ENCODE measurements around the gene LRRC7.

GRCh38 chr1:70150444-70150843, 582.7 kb downstream of the LRRC7 start:
- TF ChIP-seq POLR2AphosphoS5 (IDR thresholded peaks at IDR 0.05; ENCODE audit: low read depth, low read length), result no peak
- TF ChIP-seq CTCF (IDR thresholded peaks at IDR 0.05), result no peak
- no peak for TF ChIP-seq REST (IDR thresholded peaks at IDR 0.05; ENCODE audit: insufficient read depth in 1 of 2, low read depth in 2 of 2, low read length in 1 of 2)
- TF ChIP-seq TCF7L2 (IDR thresholded peaks at IDR 0.05; ENCODE audit: low read depth, low read length), result no peak
- no peak for TF ChIP-seq SIN3A (IDR thresholded peaks at IDR 0.05; ENCODE audit: borderline replicate concordance, insufficient read depth, low read depth, low read length)

Measured in Panc1 (cell line).